ENCODE measurements around the gene SLC2A4. TPM values are rescaled to one million over a fixed set of nuclear protein-coding genes. Genes with fewer than 3 reads are reported as not detected.

The SLC2A4 gene
- polyA plus RNA-seq, 1 donor, result 1.1 TPM

- DNase-seq, result peak; percentile 100
- Histone ChIP-seq H3K4me1 (ENCODE audit: control insufficient read depth, insufficient read depth, low read length) (peaks cover 13% of the 10 kb centered on the region), H3K9me3 (ENCODE audit: control insufficient read depth, low read depth, low read length) (no peaks in the 10 kb centered on the region), H3K4me3 (ENCODE audit: low read length) (peak within 1 kb of the TSS; percentile 94), H3K36me3 (ENCODE audit: control insufficient read depth, insufficient read depth, low read length) (peaks cover 24% of the 10 kb centered on the region), H3K27me3 (ENCODE audit: control insufficient read depth, insufficient read depth, low read length) (no peaks in the 10 kb centered on the region), H3K27ac (ENCODE audit: low read length) (peak within 1 kb of the TSS; percentile 97)
- no CpG with 5 or more reads among the region's 64 CpGs for WGBS (ENCODE audit: insufficient coverage, low lambda C conversion rate)
Observed at GRCh38 chr17:7306911-7307685, 25.6 kb downstream of the SLC2A4 start, which contains the start of gene EIF5A. Gene EIF5A, plus strand, starts transcription at chr17:7307628. Its CDS starts 2,008 bp downstream, at chr17:7309636.

DNA sequence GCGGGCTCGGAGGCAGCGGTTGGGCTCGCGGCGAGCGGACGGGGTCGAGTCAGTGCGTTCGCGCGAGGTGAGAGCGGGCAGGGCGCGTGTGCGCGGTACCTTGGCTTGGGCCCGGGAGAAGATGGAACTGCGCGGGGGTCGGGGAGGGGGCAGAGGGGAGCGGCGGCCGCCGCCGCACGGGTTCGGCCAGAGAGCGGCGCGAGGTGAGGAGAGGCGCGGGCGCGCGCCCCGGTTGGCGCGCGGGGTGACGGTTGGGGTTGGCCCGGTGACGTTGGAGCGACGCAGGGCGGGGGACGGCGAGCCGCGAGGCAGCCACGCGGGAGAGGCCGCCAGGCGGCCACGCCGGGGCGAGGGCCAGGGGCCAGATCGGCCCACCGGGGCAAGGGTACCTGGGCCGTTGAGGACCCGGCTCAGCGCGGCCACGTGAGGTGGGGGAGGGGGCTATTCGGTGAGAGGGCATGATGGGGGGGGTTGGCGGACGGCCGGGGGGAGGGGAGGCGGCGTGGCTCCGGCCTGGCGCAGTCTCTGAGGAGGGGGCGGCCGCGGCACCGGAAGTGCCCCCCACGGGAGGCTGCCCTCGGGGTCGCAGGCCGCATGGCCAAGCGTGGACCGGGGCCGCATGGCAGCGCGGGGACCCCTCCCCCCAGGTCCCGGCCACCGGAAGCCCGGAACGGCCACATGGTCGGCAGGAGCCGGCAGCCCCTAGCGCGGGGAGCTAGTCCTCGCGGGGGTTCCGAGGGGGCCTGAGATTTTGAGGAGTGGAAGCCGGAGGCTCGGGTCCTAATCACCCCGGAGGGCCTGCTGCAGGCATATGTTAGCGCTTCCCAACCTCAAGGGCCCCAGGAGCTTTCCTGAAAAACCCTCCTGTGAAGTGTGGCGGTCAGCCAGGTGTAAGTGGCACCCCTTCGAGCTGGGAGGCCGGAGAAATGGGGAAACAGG lies 26.4 kb downstream of the SLC2A4 start:
- H3K9me3 ChIP-seq (ENCODE audit: control insufficient read depth, low read depth, low read length), result no peaks in the 10 kb centered on the region
- no CpG with 5 or more reads among the region's 104 CpGs for WGBS (ENCODE audit: insufficient coverage, low lambda C conversion rate)
- peaks cover 32% of the 10 kb centered on the region for H3K36me3 ChIP-seq (ENCODE audit: control insufficient read depth, insufficient read depth, low read length)
- DNase-seq, result peak; percentile 48 to 54
- H3K4me1 ChIP-seq (ENCODE audit: control insufficient read depth, insufficient read depth, low read length), result peaks cover 13% of the 10 kb centered on the region
- peak overlapping the region; percentile 94 for H3K4me3 ChIP-seq (ENCODE audit: low read length)
- H3K27ac ChIP-seq (ENCODE audit: low read length), result peak overlapping the region; percentile 97
- no peaks in the 10 kb centered on the region for H3K27me3 ChIP-seq (ENCODE audit: control insufficient read depth, insufficient read depth, low read length)

- H3K4me1 ChIP-seq (ENCODE audit: control insufficient read depth, insufficient read depth, low read length), result peaks cover 13% of the 10 kb centered on the region
- peak; percentile 78 to 89 for DNase-seq
- WGBS (ENCODE audit: insufficient coverage, low lambda C conversion rate), result 0% methylated on average over 2 of the region's 14 CpGs
- peaks cover 41% of the 10 kb centered on the region for H3K36me3 ChIP-seq (ENCODE audit: control insufficient read depth, insufficient read depth, low read length)
- H3K4me3 ChIP-seq (ENCODE audit: low read length), result peak overlapping the region; percentile 94
- no peaks in the 10 kb centered on the region for H3K27me3 ChIP-seq (ENCODE audit: control insufficient read depth, insufficient read depth, low read length)
- no peaks in the 10 kb centered on the region for H3K9me3 ChIP-seq (ENCODE audit: control insufficient read depth, low read depth, low read length)
- peak overlapping the region; percentile 97 for H3K27ac ChIP-seq (ENCODE audit: low read length)
Observed at GRCh38 chr17:7308625-7309433, 27.3 kb downstream of the SLC2A4 start.

DNA sequence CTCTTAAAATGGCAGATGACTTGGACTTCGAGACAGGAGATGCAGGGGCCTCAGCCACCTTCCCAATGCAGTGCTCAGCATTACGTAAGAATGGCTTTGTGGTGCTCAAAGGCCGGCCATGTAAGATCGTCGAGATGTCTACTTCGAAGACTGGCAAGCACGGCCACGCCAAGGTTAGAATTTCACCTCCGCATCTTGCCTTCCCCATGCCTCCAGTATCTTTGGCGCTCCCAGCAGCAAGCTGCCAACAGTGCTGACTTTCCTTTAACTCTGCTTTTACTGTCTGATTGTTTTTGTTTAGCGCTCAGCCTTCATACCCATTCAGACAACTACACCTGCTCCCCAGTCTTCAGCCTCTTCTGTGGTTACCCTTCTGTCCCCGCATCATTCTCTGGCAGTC lies 28.1 kb downstream of the SLC2A4 start:
- H3K4me3 ChIP-seq (ENCODE audit: low read length), result peak overlapping the region; percentile 94
- WGBS (ENCODE audit: insufficient coverage, low lambda C conversion rate), result 90% methylated on average over 2 of the region's 12 CpGs
- no peak for DNase-seq
- H3K27me3 ChIP-seq (ENCODE audit: control insufficient read depth, insufficient read depth, low read length), result no peaks in the 10 kb centered on the region
- peaks cover 19% of the 10 kb centered on the region for H3K4me1 ChIP-seq (ENCODE audit: control insufficient read depth, insufficient read depth, low read length)
- no peaks in the 10 kb centered on the region for H3K9me3 ChIP-seq (ENCODE audit: control insufficient read depth, low read depth, low read length)
- no peak overlapping the region for H3K27ac ChIP-seq (ENCODE audit: low read length)
- peaks cover 43% of the 10 kb centered on the region for H3K36me3 ChIP-seq (ENCODE audit: control insufficient read depth, insufficient read depth, low read length)

GRCh38 chr17:7311110-7311705 lies 29.7 kb downstream of the SLC2A4 start:
- Histone ChIP-seq H3K36me3 (ENCODE audit: control insufficient read depth, insufficient read depth, low read length) (peaks cover 47% of the 10 kb centered on the region), H3K27ac (ENCODE audit: low read length) (no peak overlapping the region), H3K4me1 (ENCODE audit: control insufficient read depth, insufficient read depth, low read length) (peaks cover 24% of the 10 kb centered on the region), H3K9me3 (ENCODE audit: control insufficient read depth, low read depth, low read length) (no peaks in the 10 kb centered on the region), H3K27me3 (ENCODE audit: control insufficient read depth, insufficient read depth, low read length) (no peaks in the 10 kb centered on the region), H3K4me3 (ENCODE audit: low read length) (no peak overlapping the region)
- no peak for DNase-seq
- WGBS (ENCODE audit: insufficient coverage, low lambda C conversion rate), result 100% methylated on average over 1 of the region's 7 CpGs

DNA sequence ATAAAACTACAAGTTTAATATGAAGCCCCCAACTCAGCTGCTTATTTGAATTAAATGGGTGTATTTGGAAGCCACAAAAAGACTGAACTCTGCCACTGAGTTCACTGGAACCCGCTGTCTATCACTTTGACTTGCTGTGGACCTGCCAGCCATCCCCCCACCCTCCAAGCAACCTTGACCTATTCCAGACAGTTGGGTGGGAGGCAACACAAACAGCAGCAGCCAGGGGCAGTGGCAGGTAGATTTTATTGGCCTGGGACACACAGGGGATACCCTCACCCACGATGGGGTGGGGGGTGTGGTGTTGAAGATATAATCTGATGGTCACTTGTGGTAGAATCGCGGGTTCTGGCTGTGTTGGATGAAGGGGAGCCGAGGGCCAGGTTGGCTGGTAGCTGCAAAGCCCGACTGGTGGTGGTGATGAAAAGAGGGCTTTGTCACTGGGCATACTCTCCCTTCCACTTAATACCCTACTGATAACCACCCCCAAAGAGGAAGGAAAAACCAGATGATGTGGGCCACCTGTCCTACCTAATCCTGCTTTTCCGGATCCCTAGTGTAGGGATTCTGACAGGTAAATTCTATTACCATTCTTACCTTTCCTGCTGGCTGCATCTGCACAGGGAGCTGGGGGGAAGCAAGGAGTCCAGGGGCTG lies 31.0 kb downstream of the SLC2A4 start:
- Histone ChIP-seq H3K27me3 (ENCODE audit: control insufficient read depth, insufficient read depth, low read length) (no peaks in the 10 kb centered on the region), H3K36me3 (ENCODE audit: control insufficient read depth, insufficient read depth, low read length) (peaks cover 56% of the 10 kb centered on the region), H3K4me1 (ENCODE audit: control insufficient read depth, insufficient read depth, low read length) (peaks cover 24% of the 10 kb centered on the region), H3K27ac (ENCODE audit: low read length) (no peak overlapping the region), H3K4me3 (ENCODE audit: low read length) (no peak overlapping the region), H3K9me3 (ENCODE audit: control insufficient read depth, low read depth, low read length) (no peaks in the 10 kb centered on the region)
- DNase-seq, result no peak
- WGBS (ENCODE audit: insufficient coverage, low lambda C conversion rate), result no CpG with 5 or more reads among the region's 7 CpGs

- peaks cover 24% of the 10 kb centered on the region for H3K4me1 ChIP-seq (ENCODE audit: control insufficient read depth, insufficient read depth, low read length)
- DNase-seq, result no peak
- H3K36me3 ChIP-seq (ENCODE audit: control insufficient read depth, insufficient read depth, low read length), result peaks cover 64% of the 10 kb centered on the region
- H3K9me3 ChIP-seq (ENCODE audit: control insufficient read depth, low read depth, low read length), result no peaks in the 10 kb centered on the region
- H3K4me3 ChIP-seq (ENCODE audit: low read length), result no peak overlapping the region
- WGBS (ENCODE audit: insufficient coverage, low lambda C conversion rate), result no CpG with 5 or more reads among the region's 7 CpGs
- no peak overlapping the region for H3K27ac ChIP-seq (ENCODE audit: low read length)
- no peaks in the 10 kb centered on the region for H3K27me3 ChIP-seq (ENCODE audit: control insufficient read depth, insufficient read depth, low read length)
Observed at GRCh38 chr17:7313088-7313889, 31.8 kb downstream of the SLC2A4 start.

- peak overlapping the region; percentile 67 for H3K4me3 ChIP-seq (ENCODE audit: low read length)
- H3K27me3 ChIP-seq (ENCODE audit: control insufficient read depth, insufficient read depth, low read length), result no peaks in the 10 kb centered on the region
- peaks cover 23% of the 10 kb centered on the region for H3K4me1 ChIP-seq (ENCODE audit: control insufficient read depth, insufficient read depth, low read length)
- H3K9me3 ChIP-seq (ENCODE audit: control insufficient read depth, low read depth, low read length), result no peaks in the 10 kb centered on the region
- peak overlapping the region; percentile 64 for H3K27ac ChIP-seq (ENCODE audit: low read length)
- no peak for DNase-seq
- 67% methylated on average over 3 of the region's 9 CpGs for WGBS (ENCODE audit: insufficient coverage, low lambda C conversion rate)
- peaks cover 72% of the 10 kb centered on the region for H3K36me3 ChIP-seq (ENCODE audit: control insufficient read depth, insufficient read depth, low read length)
Observed at GRCh38 chr17:7313890-7314718, 32.6 kb downstream of the SLC2A4 start.
